GM19035 (cell line): Measurements from ENCODE around the gene MTX1.
"Not testable (repeated sequence)": the region's sequence is repeated elsewhere in the genome, so short reads cannot be mapped to it uniquely, and the experiment has no call there.

Experiments
- ATAC-seq: cut with Tn5 transposase; IDR thresholded peaks from one replicate; pipeline ENCODE4 v1.9.1; 2021; ENCODE audit not compliant: unreplicated experiment

MTX1 gene

DNA sequence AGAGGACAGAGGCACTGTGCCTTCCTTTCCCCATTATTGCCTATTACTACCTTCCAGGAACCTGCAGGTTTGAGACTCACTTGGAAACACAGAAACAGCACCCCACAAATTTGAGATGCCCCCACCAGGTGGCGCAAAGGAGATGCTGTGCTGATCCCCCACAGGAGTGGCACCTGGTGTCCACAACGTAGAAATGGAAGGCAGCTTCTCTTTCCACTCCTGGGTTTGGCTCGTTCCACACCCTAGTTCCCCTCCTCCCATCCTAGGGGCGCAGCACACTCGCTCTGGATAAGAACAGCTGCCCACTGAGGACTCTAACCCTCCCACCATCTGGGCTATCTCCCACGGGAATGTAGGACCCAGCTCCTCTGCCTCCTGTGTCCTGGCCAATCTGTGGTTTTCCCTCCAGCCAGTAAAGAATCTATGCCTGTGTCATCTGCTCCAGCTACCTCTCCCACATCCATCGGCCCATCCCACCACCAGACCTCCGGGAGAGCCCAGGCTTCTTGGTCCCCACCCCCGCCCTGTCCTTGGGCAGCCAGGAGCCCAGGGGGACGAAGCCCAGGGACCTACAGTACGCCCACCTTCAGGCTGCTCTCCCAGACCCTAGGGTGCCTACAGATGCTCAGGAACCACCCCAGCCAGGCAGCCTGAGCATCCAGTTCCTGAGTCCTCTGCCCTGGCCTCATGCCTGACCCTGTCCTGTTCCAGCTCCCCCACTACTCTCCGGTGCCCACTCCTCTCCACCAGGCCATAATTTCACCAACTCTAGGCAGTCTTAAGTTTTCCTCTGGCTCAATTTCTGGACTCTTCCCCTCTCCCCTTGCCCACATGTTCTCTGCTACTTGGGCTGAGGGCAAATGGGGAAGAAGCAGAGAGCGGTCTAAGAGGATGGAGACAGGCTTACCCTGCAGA, 1.3 kb upstream of the MTX1 start:
- ATAC-seq = no peak

DNA sequence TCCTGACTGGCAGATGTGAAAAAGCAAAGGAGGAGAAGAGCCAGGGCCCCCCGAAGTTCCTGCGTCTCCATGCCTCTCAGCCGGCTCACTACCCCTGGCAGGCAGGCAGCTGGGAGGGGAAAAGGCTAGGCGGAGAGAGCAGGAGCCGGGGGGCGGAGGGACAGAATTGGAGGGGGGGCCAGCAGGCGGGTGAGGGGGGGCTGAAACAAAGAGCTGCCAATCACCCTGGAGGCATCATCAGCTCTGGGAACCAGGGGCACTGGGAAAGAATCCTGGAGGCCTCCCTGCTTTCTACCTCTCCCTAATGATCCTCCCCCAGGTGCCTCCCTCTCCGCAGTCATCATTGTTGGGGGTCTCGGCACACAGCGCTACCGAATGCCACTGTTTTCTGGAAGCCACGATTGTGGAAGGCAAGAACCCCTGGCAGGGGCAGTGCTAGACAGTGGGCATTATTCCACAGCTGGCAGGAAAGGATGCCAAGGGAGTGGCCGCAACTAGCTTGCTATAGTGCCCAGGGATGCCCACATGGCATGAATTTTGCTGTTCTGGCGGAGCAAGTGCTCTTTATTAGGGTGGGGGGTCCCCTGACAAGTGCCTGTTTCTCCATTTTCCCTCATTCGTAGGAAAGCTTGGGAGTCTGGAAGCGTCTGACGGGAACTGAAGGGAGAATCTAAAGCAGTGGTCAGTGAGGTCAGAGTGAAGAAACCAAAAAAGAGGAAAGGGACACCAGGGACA, 522 bp upstream of the MTX1 start, which contains the start of gene THBS3:
Gene THBS3 (minus strand): TSS at position 92 of the 735 bp plus-strand sequence. CDS start 21 bp downstream, at position 71.
- ATAC-seq = no peak

GRCh38 chr1:155209312-155209721, 822 bp downstream of the MTX1 start:
- ATAC-seq = no peak

- no peak for ATAC-seq
Observed at GRCh38 chr1:155210314-155211104, 2.0 kb downstream of the MTX1 start.

DNA sequence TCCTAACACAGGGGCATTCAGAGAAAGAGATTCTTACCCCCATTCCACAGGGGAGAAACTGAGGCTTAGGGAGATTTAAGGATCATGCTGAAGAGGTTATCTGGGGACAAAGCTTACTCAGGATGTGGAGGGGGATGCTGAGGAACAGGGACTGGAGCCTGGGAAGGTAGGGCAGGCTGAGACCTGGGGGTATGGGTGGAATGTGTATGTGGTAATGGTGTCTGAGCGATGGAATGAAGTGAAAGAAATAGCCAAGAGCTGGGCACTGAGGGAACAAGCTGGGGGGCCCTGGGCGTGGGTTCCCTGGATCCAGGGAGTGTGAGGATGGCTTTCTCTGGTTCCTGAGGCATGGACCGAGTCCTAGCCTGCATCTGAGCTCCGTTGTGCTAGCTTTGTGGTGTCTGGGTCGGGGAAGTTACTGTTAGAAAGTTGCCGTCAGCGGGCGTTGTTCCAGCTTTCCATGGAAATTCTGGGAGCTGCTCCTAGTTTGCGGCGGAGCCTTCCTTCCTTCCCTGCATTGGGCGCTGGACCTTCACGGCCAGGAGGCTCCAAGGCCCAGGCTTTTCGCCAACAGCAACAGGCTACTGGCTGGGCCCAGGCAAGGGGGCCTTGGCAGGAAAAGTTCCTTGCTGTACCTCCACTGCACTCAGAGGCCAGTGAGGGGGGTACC, 3.0 kb downstream of the MTX1 start:
- ATAC-seq = not testable (repeated sequence)

DNA sequence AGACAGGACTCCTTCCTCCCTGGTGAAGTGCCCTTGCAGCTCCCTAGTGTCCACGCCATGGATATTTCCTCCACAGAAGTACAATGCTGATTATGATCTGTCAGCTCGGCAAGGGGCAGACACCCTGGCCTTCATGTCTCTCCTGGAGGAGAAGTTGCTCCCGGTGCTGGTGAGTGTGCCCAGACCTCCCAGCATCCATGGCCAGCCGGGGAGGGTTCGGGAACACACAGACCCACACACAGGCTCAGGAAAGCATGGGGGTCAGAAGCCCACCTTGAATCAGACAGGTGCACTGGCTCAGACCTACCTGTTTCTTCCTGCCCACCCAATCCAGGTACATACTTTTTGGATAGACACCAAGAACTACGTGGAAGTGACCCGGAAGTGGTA, 3.6 kb downstream of the MTX1 start:
- ATAC-seq = not testable (repeated sequence)

DNA sequence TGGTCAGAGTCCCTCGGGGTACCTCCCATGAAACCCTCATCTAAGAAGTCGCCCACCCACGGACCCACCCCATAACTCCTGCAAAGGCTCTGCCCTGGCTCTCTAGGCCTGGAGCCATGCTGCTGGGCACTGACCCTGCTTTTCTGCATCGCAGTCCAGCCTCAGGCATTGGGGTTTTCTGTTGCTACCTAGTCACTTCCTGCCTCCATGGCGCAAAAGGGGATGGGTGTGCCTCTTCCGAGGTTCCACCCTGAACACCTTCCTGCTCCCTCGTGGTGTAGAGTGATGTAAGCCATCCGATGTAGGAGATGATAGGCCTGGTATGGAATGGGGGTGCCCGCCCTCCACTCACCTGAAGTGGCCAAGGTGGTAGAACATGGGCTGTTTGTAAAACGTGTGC, 6.2 kb downstream of the MTX1 start:
- ATAC-seq = not testable (repeated sequence)

- no peak for ATAC-seq
Observed at GRCh38 chr1:155218854-155219591, 10.5 kb downstream of the MTX1 start.

DNA sequence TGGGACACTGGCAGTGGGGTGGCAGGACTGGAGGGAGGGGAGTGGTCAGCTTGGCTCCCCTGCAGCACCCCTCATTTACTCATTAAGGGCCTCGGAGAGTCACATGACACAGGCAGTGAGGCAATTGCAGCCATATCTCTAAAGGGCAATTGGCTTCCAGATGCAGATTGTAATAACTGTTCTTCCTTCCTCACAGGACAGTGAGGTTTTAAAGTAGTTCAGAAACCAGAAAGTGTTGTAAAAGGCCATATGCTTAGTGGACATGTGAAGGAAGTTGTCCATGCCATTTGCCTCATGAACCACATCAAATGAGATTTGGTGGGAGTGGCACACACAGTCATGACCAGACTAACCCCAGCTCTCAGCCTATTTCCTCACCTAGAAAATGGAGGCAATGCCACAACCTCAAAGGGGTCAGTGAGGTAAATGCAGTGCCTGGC, 11.1 kb downstream of the MTX1 start:
- no peak for ATAC-seq

GRCh38 chr1:155220211-155220965, 11.9 kb downstream of the MTX1 start:
- not testable (repeated sequence) for ATAC-seq

- ATAC-seq = no peak
Observed at GRCh38 chr1:155223047-155223446, 14.6 kb downstream of the MTX1 start.

- ATAC-seq = not testable (repeated sequence)
Observed at GRCh38 chr1:155225404-155225759, 16.9 kb downstream of the MTX1 start.

- ATAC-seq = no peak
Observed at GRCh38 chr1:155226188-155226909, 17.9 kb downstream of the MTX1 start.

DNA sequence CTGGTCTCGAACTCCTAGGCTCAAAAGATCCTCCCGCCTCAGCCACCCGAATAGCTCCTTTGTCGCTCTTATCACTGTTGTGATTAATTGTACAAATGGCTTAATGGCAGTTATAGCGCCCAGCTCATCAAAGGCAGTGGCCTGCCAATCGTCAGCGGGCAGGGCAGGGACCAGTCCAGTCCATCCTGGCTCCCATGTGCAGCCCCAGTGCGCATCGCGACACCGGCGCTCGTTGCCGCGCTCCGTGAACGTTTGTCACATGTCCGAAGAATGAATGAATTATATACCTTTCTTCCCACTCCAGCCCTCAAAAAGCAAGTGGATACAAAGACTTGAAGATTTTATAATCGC, 18.4 kb downstream of the MTX1 start:
- ATAC-seq = no peak

GRCh38 chr1:155227261-155228095, 19.0 kb downstream of the MTX1 start:
- peak; percentile 94 for ATAC-seq

GRCh38 chr1:155228096-155228427, 19.6 kb downstream of the MTX1 start:
- no peak for ATAC-seq

DNA sequence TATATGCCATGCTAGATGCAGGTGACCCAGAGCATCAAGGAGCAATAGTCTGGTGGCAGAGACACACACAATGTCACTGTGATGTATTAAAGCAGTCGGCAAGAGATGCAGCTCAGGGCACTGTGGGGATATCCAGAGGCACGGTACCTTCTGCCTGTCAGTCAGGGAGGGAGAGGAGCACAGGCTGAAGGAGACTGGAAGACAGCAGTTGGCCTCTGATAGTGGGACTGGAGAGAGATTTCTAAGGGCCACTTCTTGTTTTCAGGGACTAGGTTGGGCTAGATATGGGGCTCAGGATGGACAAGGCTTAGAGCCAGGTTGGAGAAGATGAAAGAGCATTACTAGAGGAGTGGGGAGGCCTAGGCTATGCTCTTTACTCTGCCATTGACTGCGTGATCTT, 22.8 kb downstream of the MTX1 start:
- not testable (repeated sequence) for ATAC-seq
